ENCODE data around the gene PAGE2B.

PAGE2B gene, protein sequence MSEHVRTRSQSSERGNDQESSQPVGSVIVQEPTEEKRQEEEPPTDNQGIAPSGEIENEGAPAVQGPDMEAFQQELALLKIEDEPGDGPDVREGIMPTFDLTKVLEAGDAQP

DNA sequence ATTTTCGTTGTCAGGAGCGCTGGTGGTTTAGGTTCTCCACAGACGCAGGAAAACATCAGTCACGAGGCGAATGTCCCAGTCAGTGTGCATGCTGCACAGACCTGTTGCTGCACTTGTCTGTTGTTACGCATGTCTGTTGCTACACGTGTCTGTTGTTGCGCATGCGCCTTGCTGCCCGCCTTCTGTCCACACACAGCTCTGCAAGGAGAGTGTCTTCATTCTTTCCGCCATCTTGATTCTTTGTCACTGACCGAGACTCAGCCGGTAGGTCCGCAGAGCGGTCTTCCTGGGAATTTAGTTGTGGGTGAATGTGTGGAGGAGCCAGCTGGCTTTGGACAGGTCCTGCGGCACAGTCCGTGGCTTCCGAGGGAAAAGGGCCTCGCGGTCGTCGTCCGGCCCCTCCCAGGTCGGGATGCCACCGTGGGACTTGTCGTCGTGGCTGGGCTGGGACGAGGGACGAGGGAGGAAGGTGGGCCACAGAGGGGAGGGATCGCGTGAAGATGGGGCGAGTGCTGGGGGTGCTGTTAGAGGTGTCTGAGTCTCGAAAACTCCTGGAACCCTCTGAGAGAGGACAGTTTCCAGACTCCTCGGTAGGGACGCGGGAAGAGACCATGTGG lies at the start of gene PAGE2B:
PAGE2B (plus strand) TSS at position 180 of the 617 bp plus-strand sequence. CDS start 1,012 bp downstream, outside the sequence.
- Histone ChIP-seq H3K36me3 (ENCODE audit: control insufficient read depth, insufficient read depth, low read length) (no peaks in the 10 kb centered on the region), H3K9me3 (ENCODE audit: control insufficient read depth, low read length) (no peaks in the 10 kb centered on the region), H3K27ac (no peak within 1 kb of the TSS), H2AFZ (no peak within 1 kb of the TSS), H3K9ac (no peak within 1 kb of the TSS), H3K4me2 (ENCODE audit: low read length) (no peak within 1 kb of the TSS), H3K4me1 (no peaks in the 10 kb centered on the region), H3K79me2 (no peaks in the 10 kb centered on the region), H3K4me3 (ENCODE audit: low read depth, low read length) (no peak within 1 kb of the TSS), H3K27me3 (ENCODE audit: control insufficient read depth, insufficient read depth, low read length) (no peaks in the 10 kb centered on the region)
- TF ChIP-seq, protein P1, sequence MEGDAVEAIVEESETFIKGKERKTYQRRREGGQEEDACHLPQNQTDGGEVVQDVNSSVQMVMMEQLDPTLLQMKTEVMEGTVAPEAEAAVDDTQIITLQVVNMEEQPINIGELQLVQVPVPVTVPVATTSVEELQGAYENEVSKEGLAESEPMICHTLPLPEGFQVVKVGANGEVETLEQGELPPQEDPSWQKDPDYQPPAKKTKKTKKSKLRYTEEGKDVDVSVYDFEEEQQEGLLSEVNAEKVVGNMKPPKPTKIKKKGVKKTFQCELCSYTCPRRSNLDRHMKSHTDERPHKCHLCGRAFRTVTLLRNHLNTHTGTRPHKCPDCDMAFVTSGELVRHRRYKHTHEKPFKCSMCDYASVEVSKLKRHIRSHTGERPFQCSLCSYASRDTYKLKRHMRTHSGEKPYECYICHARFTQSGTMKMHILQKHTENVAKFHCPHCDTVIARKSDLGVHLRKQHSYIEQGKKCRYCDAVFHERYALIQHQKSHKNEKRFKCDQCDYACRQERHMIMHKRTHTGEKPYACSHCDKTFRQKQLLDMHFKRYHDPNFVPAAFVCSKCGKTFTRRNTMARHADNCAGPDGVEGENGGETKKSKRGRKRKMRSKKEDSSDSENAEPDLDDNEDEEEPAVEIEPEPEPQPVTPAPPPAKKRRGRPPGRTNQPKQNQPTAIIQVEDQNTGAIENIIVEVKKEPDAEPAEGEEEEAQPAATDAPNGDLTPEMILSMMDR (IDR thresholded peaks at IDR 0.05) = no peak

DNA sequence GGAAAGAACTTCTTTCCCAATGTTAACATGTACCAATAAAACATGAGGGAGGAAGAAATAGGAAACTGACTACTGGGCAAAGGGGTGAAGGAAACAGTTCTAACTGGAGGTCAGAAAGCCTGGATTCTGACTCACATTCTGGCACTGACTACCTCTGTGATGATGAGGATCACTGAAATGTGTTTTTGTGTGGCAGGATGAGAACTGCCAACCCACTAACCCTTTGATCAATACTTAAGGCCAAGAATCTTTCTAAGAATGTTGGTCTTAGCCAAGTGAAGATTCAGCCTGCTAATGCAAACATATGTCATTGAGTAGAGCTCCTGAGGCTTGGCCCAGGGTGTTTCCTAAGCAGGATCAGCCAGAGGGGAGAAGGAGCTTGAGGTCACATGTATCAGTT lies 48.7 kb upstream of the PAGE2B start:
- Histone ChIP-seq H3K27me3 (ENCODE audit: control insufficient read depth, insufficient read depth, low read length) (no peaks in the 10 kb centered on the region), H2AFZ (no peak overlapping the region), H3K9me3 (ENCODE audit: control insufficient read depth, low read length) (no peaks in the 10 kb centered on the region), H3K4me3 (ENCODE audit: low read depth, low read length) (no peak overlapping the region), H3K79me2 (no peaks in the 10 kb centered on the region), H3K27ac (no peak overlapping the region), H3K36me3 (ENCODE audit: control insufficient read depth, insufficient read depth, low read length) (no peaks in the 10 kb centered on the region), H3K9ac (no peak overlapping the region), H3K4me1 (no peaks in the 10 kb centered on the region), H3K4me2 (ENCODE audit: low read length) (no peak overlapping the region)
- TF ChIP-seq, protein P1 (IDR thresholded peaks at IDR 0.05) = no peak

DNA sequence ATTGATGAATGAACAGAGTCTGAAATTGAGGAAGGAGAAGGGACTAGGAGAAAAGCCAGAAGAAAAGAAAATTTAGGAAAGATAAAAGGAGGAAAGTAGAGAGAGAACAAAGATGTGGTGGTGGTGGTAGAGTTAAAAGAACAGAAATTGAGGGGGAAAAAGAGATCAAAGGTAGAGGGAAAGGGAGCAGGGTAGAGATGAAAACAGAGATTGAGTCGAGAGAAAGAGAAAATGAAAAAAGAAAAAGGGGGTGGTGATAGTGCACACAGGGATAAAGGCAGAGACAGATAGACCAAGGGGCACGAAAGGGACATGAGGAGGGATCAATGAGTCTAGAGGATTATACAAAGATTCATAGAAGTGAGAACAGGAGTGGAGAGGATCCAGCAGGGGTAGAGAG lies 48.0 kb upstream of the PAGE2B start:
- H3K27ac ChIP-seq = no peak overlapping the region
- H3K27me3 ChIP-seq (ENCODE audit: control insufficient read depth, insufficient read depth, low read length) = no peaks in the 10 kb centered on the region
- H3K4me3 ChIP-seq (ENCODE audit: low read depth, low read length) = no peak overlapping the region
- H3K4me1 ChIP-seq = no peaks in the 10 kb centered on the region
- no peak overlapping the region for H2AFZ ChIP-seq
- H3K79me2 ChIP-seq = no peaks in the 10 kb centered on the region
- no peak overlapping the region for H3K4me2 ChIP-seq (ENCODE audit: low read length)
- TF ChIP-seq, protein P1 (IDR thresholded peaks at IDR 0.05) = no peak
- H3K9me3 ChIP-seq (ENCODE audit: control insufficient read depth, low read length) = no peaks in the 10 kb centered on the region
- no peaks in the 10 kb centered on the region for H3K36me3 ChIP-seq (ENCODE audit: control insufficient read depth, insufficient read depth, low read length)
- no peak overlapping the region for H3K9ac ChIP-seq

DNA sequence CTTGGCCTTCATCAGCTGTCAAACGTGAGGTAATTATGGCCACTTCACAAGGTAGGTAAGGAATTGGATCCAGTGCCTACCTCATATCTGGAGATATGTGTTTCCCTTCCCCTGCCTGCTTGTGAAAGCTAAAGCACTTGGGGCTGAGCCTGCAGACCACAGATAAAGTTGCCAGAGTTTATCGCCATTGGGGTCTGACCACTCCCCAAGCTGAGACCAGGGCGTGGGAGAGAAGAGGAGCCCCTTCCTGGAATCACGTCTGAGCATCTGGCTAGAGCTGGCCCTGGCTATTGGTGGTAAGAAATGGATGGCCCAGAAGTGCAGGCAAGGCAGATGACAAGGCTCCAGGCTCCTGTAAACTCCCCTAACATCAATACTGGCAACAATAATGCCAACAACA lies 46.8 kb upstream of the PAGE2B start:
- TF ChIP-seq, protein P1 (IDR thresholded peaks at IDR 0.05) = no peak
- H3K27me3 ChIP-seq (ENCODE audit: control insufficient read depth, insufficient read depth, low read length) = no peaks in the 10 kb centered on the region
- H3K27ac ChIP-seq = no peak overlapping the region
- H3K9me3 ChIP-seq (ENCODE audit: control insufficient read depth, low read length) = no peaks in the 10 kb centered on the region
- H3K4me3 ChIP-seq (ENCODE audit: low read depth, low read length) = no peak overlapping the region
- no peaks in the 10 kb centered on the region for H3K4me1 ChIP-seq
- no peak overlapping the region for H3K9ac ChIP-seq
- no peak overlapping the region for H2AFZ ChIP-seq
- H3K4me2 ChIP-seq (ENCODE audit: low read length) = no peak overlapping the region
- H3K79me2 ChIP-seq = no peaks in the 10 kb centered on the region
- H3K36me3 ChIP-seq (ENCODE audit: control insufficient read depth, insufficient read depth, low read length) = no peaks in the 10 kb centered on the region

DNA sequence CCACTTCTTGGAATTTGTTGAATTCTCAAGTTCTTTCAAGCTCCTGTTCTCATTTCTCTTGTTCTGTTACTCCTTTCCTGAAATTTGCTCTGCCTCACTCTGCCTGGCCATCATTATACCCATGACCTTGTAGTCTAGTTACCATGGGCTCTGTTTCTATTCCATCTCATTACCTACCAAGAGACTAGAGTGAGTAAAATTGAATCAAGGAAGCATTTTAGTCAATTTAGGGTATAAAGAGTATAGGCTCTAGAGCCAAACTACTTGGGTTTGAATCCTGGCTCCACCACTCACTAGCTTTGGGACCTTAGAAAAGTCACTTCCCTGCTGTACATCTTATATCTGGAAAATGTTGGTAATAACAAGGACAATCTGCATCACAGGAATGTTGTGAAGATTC lies 46.2 kb upstream of the PAGE2B start:
- H3K27me3 ChIP-seq (ENCODE audit: control insufficient read depth, insufficient read depth, low read length) = no peaks in the 10 kb centered on the region
- no peaks in the 10 kb centered on the region for H3K4me1 ChIP-seq
- H3K36me3 ChIP-seq (ENCODE audit: control insufficient read depth, insufficient read depth, low read length) = no peaks in the 10 kb centered on the region
- H3K4me2 ChIP-seq (ENCODE audit: low read length) = no peak overlapping the region
- no peak overlapping the region for H3K9ac ChIP-seq
- no peaks in the 10 kb centered on the region for H3K9me3 ChIP-seq (ENCODE audit: control insufficient read depth, low read length)
- no peaks in the 10 kb centered on the region for H3K79me2 ChIP-seq
- no peak overlapping the region for H3K4me3 ChIP-seq (ENCODE audit: low read depth, low read length)
- H3K27ac ChIP-seq = no peak overlapping the region
- H2AFZ ChIP-seq = no peak overlapping the region
- TF ChIP-seq, protein P1 (IDR thresholded peaks at IDR 0.05) = no peak
